Tibial nerve (tissue), 4 donors: ENCODE results near the gene ACOT11.

Experiments
- CTCF ChIP-seq, 5 experiments: fragments of 200-600 bp in 3 of 5; fragments of 450-650 bp in 2 of 5; sonication (generic) in 3 of 5; IDR thresholded peaks; one replicate each; pipeline ENCODE4 v1.5.1; 2016 to 2019; ENCODE audit warnings: antibody characterized with exemption in 5 of 5, mild to moderate bottlenecking in 3 of 5, moderate library complexity in 2 of 5
- EP300 ChIP-seq, 2 donors: sonication (generic); formaldehyde crosslinking; IDR thresholded peaks; one replicate each; pipeline ENCODE4 v1.6.1; 2017; ENCODE audit warnings: antibody characterized with exemption in 2 of 2, mild to moderate bottlenecking in 1 of 2
- POLR2A ChIP-seq, 2 donors: fragments of 450-650 bp; IDR thresholded peaks; one replicate each; pipeline ENCODE4 v1.6.1; 2017; ENCODE audit warnings: antibody characterized with exemption in 2 of 2, mild to moderate bottlenecking in 2 of 2, moderate library complexity in 2 of 2

DNA sequence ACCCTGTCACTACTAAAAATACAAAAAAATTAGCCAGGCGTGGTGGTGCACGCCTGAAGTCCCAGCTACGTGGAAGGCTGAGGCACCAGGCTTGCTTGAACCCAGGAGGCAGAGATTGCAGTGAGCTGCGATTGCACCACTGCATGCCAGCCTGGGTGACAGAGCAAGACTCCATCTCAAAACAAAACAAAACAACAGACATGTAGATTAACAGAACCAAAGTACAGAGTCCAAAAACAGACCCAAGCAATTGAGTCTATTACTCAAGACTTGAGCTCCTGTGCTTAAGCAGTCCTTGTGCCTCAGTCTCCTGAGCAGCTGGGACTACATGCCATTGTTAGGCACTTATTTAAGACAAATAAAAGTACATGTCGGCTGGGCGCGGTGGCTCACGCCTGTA is 9.5 kb upstream of the ACOT11 start:
- TF ChIP-seq POLR2A (IDR thresholded peaks at IDR 0.05) (no peak), CTCF (IDR thresholded peaks at IDR 0.05) (no peak), EP300 (IDR thresholded peaks at IDR 0.05) (no peak)
